Fibroblast of skin of scalp (primary cell): ENCODE data around the gene PI4KA.

Source experiments
- DNase-seq: peaks from one replicate; pipeline ENCODE4 v3.0.0-alpha.2; 2013

The PI4KA gene

DNA sequence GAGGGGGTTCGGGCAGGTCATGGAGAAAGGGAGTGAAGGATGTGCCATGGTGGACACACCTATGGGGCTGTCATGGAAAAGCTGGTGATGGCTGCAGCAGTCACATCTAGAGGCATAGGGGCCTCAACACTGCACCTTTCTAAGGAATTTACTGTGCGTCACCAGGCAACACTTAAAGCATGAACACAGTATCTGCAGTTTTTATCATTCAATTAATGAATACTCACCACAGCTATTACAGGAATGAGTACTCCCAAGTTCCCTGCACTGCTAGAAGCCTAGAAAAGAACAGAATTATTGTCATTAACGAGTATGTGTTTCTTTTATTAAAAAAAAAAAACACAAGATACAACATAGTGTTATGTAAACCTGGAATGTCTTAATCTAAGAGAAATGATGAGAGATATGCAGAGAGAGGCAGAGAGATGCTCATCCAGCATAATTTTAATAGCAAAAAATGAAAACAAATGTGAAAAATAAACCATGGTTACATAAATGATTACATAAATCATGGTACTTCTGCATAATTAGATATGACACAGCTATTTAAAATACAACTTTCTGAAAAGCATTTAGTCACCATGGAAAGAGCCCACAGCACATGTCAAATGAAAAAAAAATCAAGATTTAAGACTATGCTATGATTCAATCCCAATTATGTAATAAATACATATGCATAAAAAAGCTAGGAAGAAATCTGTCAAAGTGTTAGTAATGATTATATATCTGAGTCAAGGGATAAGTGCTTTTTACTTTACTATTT is 65.5 kb downstream of the PI4KA start:
- DNase-seq, result no peak

- DNase-seq, result no peak
These were observed 66.2 kb downstream of the PI4KA start for GRCh38 chr22:20792221-20792965.

DNA sequence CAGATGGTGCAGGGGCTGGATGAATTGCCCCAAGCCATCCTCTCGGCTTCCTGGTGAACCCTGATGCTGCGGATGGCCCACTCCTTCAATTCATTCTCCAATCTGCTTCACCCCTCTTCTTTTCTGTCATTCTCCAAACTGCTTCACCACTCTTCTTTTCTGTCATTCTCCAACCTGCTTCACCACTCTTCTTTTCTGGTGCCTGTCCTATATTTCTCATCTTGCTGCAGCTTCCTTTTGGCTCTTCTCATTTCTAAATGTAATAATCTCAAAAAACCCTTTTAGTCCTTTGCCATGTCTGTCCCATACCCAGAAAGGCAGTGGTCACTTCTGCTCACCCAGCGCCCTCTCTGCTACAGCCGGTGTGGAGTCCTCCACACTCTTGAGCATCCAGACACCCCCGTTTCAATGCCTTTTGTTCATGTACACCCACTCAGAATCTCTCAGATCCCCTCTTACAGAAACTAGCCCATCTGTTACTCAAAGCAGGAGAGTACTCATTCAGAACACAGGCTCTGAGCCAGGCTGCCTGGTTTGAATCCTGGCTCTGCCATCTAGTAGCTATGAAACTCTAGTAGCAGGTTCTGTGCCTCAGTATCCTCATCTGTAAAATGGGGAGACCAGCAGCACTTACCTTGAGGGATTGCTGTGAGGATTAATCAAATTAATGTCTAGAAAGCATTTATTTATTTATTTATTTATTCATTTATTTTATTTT is 69.8 kb downstream of the PI4KA start:
- DNase-seq, result no peak

DNA sequence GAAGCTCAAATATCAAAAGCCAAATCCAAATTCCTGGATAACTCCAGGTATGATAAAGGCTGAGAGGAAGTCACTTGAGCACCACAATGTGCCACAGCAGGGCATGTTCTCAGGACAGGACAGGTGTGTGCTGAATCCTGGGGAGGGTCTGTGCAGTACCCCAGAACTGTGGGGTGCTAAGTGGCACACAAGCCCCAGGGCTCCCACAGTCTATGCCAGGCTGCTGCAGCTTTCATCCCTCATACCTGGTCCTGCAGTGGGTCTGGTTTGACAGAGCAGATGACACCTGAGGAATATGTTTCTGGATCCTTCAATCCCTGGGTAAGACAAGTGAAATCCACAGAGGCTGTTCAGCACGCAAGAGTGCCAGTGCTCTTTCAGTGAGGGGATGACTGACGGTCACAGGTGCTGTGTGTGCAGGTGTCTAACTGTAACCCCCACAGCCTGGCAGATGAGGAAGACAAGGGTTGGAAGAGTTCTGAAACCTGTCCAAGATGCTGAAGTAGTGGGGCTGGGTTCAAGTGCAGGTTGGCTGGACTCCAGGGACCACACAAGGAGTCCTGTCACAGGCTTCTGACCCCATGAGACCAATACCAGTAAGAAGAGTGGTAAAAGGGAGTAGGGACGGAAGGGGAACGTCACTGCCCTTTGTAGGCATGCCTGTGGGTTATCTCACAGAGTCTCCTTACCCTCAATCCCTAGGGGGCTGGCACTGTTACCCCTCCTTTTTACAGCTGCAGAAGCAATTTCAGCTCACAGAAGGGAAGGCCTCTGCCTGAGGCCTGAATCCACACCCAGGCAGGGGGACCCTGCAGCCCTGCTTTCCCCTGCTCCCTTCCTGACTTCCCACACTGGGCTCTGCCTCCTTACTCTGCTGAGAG is 70.6 kb downstream of the PI4KA start:
- DNase-seq, result no peak

DNA sequence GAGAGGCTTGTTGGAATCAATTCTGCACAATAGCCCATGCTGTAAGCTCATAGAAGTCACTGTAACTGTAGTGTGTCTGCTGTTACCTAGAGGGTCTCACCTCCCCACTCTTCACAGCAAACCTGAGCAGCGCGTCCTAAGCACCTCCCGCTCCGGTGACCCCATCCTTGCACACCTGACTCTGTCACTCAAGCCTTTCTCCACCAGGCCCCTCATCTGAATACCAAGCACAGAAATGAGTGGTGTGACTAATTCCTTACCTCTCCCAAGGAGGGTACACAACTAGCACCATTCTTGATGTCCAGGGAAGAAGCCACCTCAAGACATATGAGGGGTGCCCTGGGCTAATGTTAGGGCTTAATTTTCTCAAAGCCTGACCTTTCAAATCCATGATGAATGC is 71.4 kb downstream of the PI4KA start:
- no peak for DNase-seq

DNA sequence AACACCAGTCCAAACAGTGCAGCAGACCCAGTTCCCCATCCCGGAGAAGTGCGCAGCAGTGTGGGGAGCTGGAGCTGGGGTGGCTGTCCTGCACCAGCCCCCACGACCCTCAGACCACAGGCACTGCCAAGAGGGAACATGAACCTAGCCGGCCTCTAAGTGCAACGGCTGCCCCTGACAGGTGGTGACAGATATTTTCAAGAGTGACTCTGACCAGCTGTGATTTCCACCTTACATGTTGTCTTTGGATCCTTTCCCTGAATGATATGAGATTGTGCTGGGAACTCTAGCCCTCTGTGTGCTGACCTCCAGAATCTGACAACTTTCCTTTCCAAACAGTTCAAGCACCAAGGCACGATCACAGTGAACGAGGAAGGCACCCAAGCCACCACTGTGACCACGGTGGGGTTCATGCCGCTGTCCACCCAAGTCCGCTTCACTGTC is 72.1 kb downstream of the PI4KA start:
- DNase-seq, result no peak

- DNase-seq, result no peak
These were observed 72.6 kb downstream of the PI4KA start for GRCh38 chr22:20786048-20786447.

DNA sequence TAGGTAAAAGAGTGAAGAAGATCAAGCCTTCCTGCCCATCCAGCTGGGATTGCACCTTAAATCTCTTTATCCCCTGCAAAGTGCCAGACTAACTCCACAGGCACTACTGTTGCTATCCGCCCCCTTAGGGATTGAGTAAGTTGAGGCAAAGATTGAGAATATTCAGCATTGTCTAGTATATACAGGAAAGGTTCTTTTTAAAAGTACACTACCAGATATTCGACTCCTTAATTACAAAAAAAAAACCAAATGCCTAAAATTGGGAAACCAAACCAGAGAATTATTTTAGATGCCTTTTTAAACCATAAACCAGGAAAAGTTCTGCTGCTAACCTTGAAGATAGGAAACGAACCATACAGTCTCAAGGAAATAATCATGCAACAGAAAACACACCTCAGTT is 73.2 kb downstream of the PI4KA start:
- DNase-seq, result no peak

DNA sequence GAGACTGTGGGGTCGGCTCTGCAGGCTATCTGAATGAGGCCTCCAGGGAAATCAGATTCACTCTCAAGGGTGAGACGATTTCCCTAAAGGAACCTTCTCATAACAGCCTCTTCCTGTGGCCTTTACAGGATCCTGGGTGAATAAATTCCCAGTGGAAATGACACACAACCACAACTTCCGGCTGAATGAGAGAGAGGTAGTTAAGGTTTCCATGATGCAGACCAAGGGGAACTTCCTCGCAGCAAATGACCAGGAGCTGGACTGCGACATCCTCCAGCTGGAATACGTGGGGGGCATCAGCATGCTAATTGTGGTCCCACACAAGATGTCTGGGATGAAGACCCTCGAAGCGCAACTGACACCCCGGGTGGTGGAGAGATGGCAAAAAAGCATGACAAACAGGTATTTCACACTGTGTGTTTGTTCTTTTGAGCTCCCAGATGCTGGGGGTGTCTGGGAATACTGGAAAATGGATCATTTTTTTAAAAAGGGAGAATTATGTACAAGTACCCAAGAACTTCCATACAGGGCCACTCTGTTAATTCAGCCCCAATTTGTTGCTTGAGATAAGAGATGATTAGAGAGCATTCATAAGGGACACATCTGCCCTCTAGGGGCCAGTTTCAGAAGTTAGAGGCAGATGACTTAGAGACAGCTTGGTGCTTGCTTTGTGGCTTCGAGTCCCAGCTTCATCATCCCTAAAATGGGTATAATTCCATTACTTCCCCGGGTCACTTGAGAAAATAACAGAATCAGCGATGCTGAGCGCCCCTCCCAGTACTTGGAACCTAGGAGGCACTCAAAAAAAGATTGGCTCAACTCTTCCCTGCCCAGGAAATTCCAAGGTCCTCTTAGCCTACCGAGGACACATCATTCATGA is 74.5 kb downstream of the PI4KA start:
- DNase-seq, result peak; percentile 56

- no peak for DNase-seq
These were observed 75.3 kb downstream of the PI4KA start for GRCh38 chr22:20783300-20783673.

DNA sequence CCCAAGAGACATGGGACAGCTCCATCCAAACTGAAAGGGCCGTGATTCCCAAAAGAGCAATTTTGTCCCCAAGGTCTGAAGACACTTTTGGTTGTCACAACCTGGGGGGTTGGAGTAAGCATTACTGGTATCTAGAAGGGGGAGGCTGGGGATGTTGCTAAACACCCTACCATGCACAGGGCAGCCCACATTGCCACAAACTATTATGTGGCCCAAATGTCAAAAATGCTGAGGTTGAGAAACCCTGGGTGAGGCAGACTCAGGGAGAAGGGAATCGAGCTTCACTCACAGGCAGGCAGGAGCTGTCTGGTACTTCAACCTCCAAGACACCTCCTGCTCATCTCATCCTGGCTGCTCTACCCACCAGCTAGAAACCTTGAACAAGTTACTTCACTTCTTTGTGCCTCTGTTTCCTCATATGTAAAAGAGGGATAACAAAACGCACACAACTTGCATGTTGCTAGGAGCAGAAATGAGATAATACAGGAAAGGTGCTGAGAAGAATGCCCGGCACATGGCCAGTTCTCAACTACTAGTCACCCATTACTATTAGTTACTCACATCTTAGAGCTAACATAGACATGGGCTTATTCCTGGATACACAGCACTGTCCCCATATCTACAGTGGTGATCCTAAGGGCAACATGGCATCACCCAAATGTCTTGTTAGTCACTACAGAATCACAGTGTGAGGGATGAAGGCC is 75.9 kb downstream of the PI4KA start:
- no peak for DNase-seq

DNA sequence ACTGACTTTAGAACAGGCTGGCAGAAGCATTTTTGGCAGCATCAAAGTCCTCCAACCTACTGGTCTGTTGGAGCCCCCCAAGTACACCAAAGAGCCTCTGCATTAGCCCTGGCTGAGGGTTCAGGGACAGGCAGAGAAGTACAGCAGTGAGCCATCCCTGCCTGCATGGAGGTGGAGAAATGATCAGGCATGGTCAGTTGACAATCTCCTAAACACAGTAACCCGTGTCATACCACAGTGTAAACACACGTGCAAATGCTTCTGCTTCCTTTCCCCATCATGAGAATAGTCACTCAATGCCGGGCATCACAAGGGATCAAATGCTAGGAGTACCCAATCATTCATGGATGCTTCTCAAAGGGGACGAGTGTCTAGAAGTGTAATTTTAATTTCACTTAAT is 76.5 kb downstream of the PI4KA start:
- DNase-seq, result no peak

GRCh38 chr22:20781272-20781990 is 77.2 kb downstream of the PI4KA start:
- DNase-seq, result no peak

GRCh38 chr22:20779818-20780158 is 78.8 kb downstream of the PI4KA start:
- DNase-seq, result no peak

DNA sequence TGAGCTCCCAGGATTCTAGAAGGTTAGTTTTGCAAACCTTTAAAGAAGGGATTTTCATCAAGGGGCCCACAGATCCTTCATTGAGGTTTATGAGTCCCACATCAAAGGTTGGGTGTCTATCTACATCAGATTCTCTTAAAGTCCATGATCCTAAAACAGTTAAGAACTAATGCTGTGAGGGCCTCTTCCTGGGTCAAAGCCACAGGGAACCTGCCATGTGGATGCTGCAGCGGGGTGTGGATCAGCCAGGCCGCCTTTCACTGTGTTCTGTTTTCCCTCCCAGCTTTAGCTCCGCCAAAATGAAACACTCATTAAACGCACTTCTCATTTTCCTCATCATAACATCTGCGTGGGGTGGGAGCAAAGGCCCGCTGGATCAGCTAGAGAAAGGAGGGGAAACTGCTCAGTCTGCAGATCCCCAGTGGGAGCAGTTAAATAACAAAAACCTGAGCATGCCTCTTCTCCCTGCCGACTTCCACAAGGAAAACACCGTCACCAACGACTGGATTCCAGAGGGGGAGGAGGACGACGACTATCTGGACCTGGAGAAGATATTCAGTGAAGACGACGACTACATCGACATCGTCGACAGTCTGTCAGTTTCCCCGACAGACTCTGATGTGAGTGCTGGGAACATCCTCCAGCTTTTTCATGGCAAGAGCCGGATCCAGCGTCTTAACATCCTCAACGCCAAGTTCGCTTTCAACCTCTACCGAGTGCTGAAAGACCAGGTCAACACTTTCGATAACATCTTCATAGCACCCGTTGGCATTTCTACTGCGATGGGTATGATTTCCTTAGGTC is 79.4 kb downstream of the PI4KA start:
- DNase-seq, result no peak

GRCh38 chr22:20777420-20778177 is 81.0 kb downstream of the PI4KA start:
- peak; percentile 15 for DNase-seq

DNA sequence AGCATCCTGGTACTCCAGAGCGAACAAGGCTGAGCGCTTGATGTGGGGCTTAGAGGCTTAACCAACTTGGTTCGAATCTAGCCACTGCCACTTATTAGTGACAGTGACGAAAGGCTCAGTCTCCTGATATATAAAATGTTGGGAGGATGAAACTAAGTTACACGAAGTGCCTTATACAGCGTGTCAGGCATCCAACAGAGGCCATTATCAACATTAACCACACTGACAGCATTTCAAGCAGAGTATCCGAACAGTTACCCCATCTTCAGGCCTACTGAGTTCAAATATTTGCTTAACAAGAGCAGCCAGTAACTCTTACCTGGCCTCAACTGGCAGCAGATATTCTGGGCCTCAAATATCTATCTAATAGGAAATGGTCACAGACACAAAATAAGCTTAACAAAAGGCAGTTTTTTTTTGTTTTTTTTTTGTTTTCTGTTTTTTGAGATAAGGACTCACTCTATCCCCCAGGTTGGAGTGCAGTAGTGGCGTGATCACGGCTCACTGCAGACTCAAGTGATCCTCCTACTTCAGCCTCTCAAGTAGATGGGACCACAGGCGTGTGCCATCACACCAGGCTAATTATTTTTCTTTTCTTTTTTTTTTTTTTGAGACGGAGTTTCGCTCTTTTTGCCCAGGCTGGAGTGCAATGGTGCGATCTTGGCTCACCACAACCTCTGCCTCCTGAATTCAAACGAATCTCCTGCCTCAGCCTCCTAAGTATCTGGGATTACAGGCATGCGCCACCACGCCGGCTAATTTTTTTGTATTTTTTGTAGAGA is 81.8 kb downstream of the PI4KA start:
- DNase-seq, result no peak
